HG03060 (cell line): Measurements from ENCODE around the gene FTCD.
"Not testable (repeated sequence)": the region's sequence is repeated elsewhere in the genome, so short reads cannot be mapped to it uniquely, and the experiment has no call there.

Experiments used
- ATAC-seq: cut with Tn5 transposase; IDR thresholded peaks from one replicate; pipeline ENCODE4 v1.9.1; 2021; ENCODE audit warnings: low read depth, moderate number of reproducible peaks; ENCODE audit not compliant: unreplicated experiment

Gene FTCD

GRCh38 chr21:46155514-46156377 lies at the start of gene FTCD:
Gene FTCD (minus strand): TSS chr21:46155579. CDS start chr21:46155523, 56 bp downstream.
- ATAC-seq: no peak

- no peak for ATAC-seq
Measured at GRCh38 chr21:46205166-46205565, 49.8 kb upstream of the FTCD start.

- no peak for ATAC-seq
Measured at GRCh38 chr21:46203203-46203600, 47.8 kb upstream of the FTCD start.

GRCh38 chr21:46202592-46203202 lies 47.3 kb upstream of the FTCD start:
- no peak for ATAC-seq

- ATAC-seq: not testable (repeated sequence)
Measured at GRCh38 chr21:46200877-46201803, 45.8 kb upstream of the FTCD start.

- no peak for ATAC-seq
Measured at GRCh38 chr21:46199436-46200373, 44.3 kb upstream of the FTCD start.

GRCh38 chr21:46196733-46197132 lies 41.4 kb upstream of the FTCD start:
- ATAC-seq: no peak

GRCh38 chr21:46195595-46196195 lies 40.3 kb upstream of the FTCD start:
- no peak for ATAC-seq

- no peak for ATAC-seq
Measured at GRCh38 chr21:46194374-46195334, 39.3 kb upstream of the FTCD start.

- ATAC-seq: no peak
Measured at GRCh38 chr21:46193829-46194373, 38.5 kb upstream of the FTCD start.

- no peak for ATAC-seq
Measured at GRCh38 chr21:46191686-46192575, 36.6 kb upstream of the FTCD start.

GRCh38 chr21:46191257-46191685 lies 35.9 kb upstream of the FTCD start:
- no peak for ATAC-seq

GRCh38 chr21:46190491-46191131 lies 35.2 kb upstream of the FTCD start:
- no peak for ATAC-seq

- ATAC-seq: no peak
Measured at GRCh38 chr21:46189959-46190490, 34.6 kb upstream of the FTCD start.

- ATAC-seq: no peak
Measured at GRCh38 chr21:46189213-46189958, 34.0 kb upstream of the FTCD start.
